ENCODE data around the gene MAPT. TPM values are rescaled to one million over a fixed set of nuclear protein-coding genes. Genes with fewer than 3 reads are reported as not detected.

Gene MAPT
- total RNA-seq, 2 donors from 2014 or later: 11.7 to 14.7 TPM

GRCh38 chr17:45918241-45918745, 23.9 kb downstream of the MAPT start:
- no peaks in the 10 kb centered on the region for H3K27me3 ChIP-seq (replicated peaks; ENCODE audit: insufficient read depth)
- intact Hi-C loops (cut with DNase I): no loop called here
- no peaks in the 10 kb centered on the region for H3K36me3 ChIP-seq
- H3K4me1 ChIP-seq (replicated peaks): no peaks in the 10 kb centered on the region
- H3K4me3 ChIP-seq: no peak overlapping the region
- H3K27ac ChIP-seq: no peak overlapping the region
- TF ChIP-seq POLR2AphosphoS5 (IDR thresholded peaks at IDR 0.05) (no peak), CTCF (IDR thresholded peaks at IDR 0.05) (no peak), POLR2A (IDR thresholded peaks at IDR 0.05) (no peak)
- WGBS: 91% methylated on average over 2 of the region's 2 CpGs
- DNase-seq (ENCODE audit: low spot score): no peak
- no peaks in the 10 kb centered on the region for H3K9me3 ChIP-seq

DNA sequence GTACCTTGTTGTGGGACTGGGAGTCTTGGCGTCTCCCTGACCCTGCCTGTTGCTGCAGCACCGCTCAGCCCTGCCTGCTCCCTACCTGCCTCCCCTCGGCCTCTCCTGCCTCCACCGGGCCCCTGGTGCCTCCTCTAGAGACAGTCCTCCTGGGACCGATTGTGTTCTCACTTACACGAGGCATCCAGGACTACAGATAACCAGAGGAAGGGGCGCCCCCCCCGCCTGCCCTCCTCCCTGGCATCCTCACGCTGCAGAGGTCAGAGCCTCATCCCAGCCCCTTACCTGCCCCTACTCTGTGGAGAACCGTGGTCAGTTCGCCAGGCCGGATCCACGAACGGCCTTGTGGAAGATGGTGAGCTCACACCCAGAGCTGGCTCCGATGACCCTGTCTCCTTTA, 24.8 kb downstream of the MAPT start:
- Histone ChIP-seq H3K4me1 (replicated peaks) (no peaks in the 10 kb centered on the region), H3K4me3 (no peak overlapping the region), H3K27me3 (replicated peaks; ENCODE audit: insufficient read depth) (no peaks in the 10 kb centered on the region), H3K36me3 (no peaks in the 10 kb centered on the region), H3K9me3 (no peaks in the 10 kb centered on the region), H3K27ac (no peak overlapping the region)
- intact Hi-C loops (cut with DNase I): no loop called here
- 81% methylated on average over 15 of the region's 15 CpGs for WGBS
- TF ChIP-seq CTCF (IDR thresholded peaks at IDR 0.05): no peak
- TF ChIP-seq POLR2A (IDR thresholded peaks at IDR 0.05): no peak
- TF ChIP-seq POLR2AphosphoS5 (IDR thresholded peaks at IDR 0.05): no peak
- no peak for DNase-seq (ENCODE audit: low spot score)

DNA sequence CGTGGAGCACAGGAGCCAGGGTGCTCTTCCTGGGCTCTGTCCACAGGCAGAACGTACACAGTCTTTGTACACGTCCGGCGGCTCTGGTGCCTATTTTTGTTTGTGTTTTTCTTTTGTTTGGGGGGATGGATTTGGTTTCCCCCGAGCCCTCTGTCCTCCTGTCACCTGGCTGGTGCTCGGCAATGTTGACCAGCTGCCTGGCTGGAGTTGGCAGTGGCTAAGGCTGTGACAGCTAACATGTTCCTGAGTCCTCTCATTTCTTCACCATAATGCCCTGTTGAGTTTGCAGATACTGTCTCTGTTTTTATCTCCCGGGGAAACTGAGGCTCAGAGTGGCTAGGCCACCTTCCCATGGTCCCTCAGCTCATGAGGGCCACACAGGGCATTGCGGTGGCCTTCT, 25.7 kb downstream of the MAPT start:
- no peaks in the 10 kb centered on the region for H3K4me1 ChIP-seq (replicated peaks)
- H3K9me3 ChIP-seq: no peaks in the 10 kb centered on the region
- 86% methylated on average over 8 of the region's 9 CpGs for WGBS
- TF ChIP-seq POLR2A (IDR thresholded peaks at IDR 0.05) (no peak), POLR2AphosphoS5 (IDR thresholded peaks at IDR 0.05) (no peak), CTCF (IDR thresholded peaks at IDR 0.05) (no peak)
- no peak overlapping the region for H3K4me3 ChIP-seq
- H3K27me3 ChIP-seq (replicated peaks; ENCODE audit: insufficient read depth): no peaks in the 10 kb centered on the region
- no peak overlapping the region for H3K27ac ChIP-seq
- H3K36me3 ChIP-seq: no peaks in the 10 kb centered on the region
- DNase-seq (ENCODE audit: low spot score): no peak
- intact Hi-C loops (cut with DNase I): no loop called here

DNA sequence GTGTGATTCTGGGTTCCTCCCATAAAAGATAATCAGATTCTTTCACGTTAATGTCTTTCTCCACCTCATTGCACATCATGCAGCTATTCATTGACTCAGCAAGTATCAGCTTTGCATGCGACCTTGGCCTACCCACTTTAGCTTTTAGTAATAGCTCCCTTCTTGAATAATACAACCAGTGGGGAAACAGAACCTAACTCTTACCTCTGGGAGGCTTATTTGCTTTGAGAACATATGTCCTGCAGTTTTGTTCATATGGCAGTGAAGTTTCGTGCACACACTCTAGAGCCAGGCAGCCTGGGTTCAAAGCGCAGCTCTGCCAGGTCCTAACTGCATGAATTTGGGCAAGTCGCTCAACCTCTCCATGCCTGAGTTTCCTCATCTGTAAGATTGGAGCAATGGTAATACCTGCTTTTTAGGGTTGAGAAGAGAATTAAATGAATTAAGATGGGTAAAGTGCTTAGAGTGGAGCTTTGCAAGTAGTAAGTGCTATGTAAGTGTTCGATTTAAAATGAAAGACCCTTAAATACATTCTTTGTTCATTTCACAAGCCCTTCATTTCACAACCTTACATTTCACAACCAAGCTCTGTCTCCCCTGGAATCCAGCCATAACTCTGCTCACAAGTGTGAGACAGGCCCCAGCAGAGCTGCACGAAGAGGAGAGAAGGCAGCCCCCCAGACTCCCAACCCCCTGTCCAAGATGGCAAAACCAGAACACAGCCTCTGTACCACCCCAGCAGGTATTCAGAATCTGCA, 29.3 kb downstream of the MAPT start:
- WGBS: 73% methylated on average over 7 of the region's 7 CpGs
- no peak overlapping the region for H3K4me3 ChIP-seq
- no peaks in the 10 kb centered on the region for H3K36me3 ChIP-seq
- H3K27me3 ChIP-seq (replicated peaks; ENCODE audit: insufficient read depth): no peaks in the 10 kb centered on the region
- no peak for DNase-seq (ENCODE audit: low spot score)
- no peaks in the 10 kb centered on the region for H3K4me1 ChIP-seq (replicated peaks)
- TF ChIP-seq CTCF (IDR thresholded peaks at IDR 0.05) (no peak), POLR2AphosphoS5 (IDR thresholded peaks at IDR 0.05) (no peak), POLR2A (IDR thresholded peaks at IDR 0.05) (no peak)
- H3K9me3 ChIP-seq: no peaks in the 10 kb centered on the region
- H3K27ac ChIP-seq: no peak overlapping the region
- intact Hi-C loops (cut with DNase I): no loop called here

DNA sequence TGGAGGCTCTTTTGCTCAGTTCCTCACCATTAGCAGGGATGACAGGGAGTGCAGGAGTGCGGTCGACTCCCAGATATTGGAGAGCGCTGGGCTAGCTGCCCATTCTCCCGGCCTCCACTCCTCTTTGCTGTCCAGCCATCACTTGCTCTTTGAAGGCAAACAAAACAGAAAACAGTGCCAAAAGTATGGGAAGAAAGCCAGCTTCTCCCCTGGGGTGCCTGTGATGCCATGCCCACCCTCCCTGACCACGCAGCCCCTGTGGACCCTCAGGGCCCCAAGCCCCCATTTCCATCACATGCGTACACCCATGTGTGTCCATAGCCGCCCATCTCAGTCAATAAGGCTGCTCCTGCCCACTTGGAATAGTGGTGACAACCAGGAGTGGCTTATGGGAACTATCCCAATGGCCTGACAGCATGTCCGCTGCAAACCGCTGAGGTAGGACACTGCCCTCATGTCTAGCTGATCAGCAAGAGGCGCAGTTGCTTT, 30.0 kb downstream of the MAPT start:
- H3K27ac ChIP-seq: no peak overlapping the region
- H3K4me1 ChIP-seq (replicated peaks): no peaks in the 10 kb centered on the region
- no peaks in the 10 kb centered on the region for H3K36me3 ChIP-seq
- 81% methylated on average over 10 of the region's 10 CpGs for WGBS
- intact Hi-C loops (cut with DNase I): no loop called here
- H3K4me3 ChIP-seq: no peak overlapping the region
- H3K27me3 ChIP-seq (replicated peaks; ENCODE audit: insufficient read depth): no peaks in the 10 kb centered on the region
- no peak for TF ChIP-seq POLR2AphosphoS5 (IDR thresholded peaks at IDR 0.05)
- TF ChIP-seq CTCF (IDR thresholded peaks at IDR 0.05): no peak
- TF ChIP-seq POLR2A (IDR thresholded peaks at IDR 0.05): no peak
- DNase-seq (ENCODE audit: low spot score): no peak
- no peaks in the 10 kb centered on the region for H3K9me3 ChIP-seq

Data from prostate gland (tissue), 2 donors.